ENCODE results near the gene FN3KRP.

FN3KRP gene

GRCh38 chr17:82775001-82775823 lies 58.7 kb downstream of the FN3KRP start:
- DNase-seq (ENCODE audit: low read depth): peak; percentile 43
- TF ChIP-seq CTCF (conservative IDR thresholded peaks at IDR 0.05; ENCODE audit: control insufficient read depth, insufficient read depth, low read depth, low read length): peak; percentile 69
- peak overlapping the region; percentile 27 for H3K4me3 ChIP-seq (ENCODE audit: control insufficient read depth, low read depth, low read length)

GRCh38 chr17:82776454-82776853 lies 59.9 kb downstream of the FN3KRP start:
- no peak for TF ChIP-seq CTCF (conservative IDR thresholded peaks at IDR 0.05; ENCODE audit: control insufficient read depth, insufficient read depth, low read depth, low read length)
- no peak for DNase-seq (ENCODE audit: low read depth)
- no peak overlapping the region for H3K4me3 ChIP-seq (ENCODE audit: control insufficient read depth, low read depth, low read length)

Measured in fibroblast of mammary gland (primary cell).